PC-9 (cell line): ENCODE data around the gene GBP1.

Experiments used
- CTCF ChIP-seq: fragments of 200-600 bp; sonication (generic); conservative IDR thresholded peaks from 2 replicates; pipeline ENCODE4 v1.6.1; 2017; ENCODE audit warnings: mixed run types, antibody characterized with exemption, mild to moderate bottlenecking, moderate library complexity
- EZH2 ChIP-seq: fragments of 200-600 bp; sonication (generic); IDR thresholded peaks from 2 replicates; pipeline ENCODE4 v1.8.0; 2017; ENCODE audit warnings: antibody characterized with exemption, low read depth

- no peak for TF ChIP-seq CTCF
- TF ChIP-seq EZH2: no peak
Observed at GRCh38 chr1:89081005-89081404, 16.0 kb upstream of the GBP1 start.
